Embryonic facial prominence (tissue), 1 donor: Measurements from ENCODE around the gene PTPRN2.

ENCODE experiments used
- DNase-seq: peaks from one replicate; pipeline ENCODE4 v3.0.0-alpha.2; 2016; ENCODE audit errors: extremely low spot score

PTPRN2 gene

DNA sequence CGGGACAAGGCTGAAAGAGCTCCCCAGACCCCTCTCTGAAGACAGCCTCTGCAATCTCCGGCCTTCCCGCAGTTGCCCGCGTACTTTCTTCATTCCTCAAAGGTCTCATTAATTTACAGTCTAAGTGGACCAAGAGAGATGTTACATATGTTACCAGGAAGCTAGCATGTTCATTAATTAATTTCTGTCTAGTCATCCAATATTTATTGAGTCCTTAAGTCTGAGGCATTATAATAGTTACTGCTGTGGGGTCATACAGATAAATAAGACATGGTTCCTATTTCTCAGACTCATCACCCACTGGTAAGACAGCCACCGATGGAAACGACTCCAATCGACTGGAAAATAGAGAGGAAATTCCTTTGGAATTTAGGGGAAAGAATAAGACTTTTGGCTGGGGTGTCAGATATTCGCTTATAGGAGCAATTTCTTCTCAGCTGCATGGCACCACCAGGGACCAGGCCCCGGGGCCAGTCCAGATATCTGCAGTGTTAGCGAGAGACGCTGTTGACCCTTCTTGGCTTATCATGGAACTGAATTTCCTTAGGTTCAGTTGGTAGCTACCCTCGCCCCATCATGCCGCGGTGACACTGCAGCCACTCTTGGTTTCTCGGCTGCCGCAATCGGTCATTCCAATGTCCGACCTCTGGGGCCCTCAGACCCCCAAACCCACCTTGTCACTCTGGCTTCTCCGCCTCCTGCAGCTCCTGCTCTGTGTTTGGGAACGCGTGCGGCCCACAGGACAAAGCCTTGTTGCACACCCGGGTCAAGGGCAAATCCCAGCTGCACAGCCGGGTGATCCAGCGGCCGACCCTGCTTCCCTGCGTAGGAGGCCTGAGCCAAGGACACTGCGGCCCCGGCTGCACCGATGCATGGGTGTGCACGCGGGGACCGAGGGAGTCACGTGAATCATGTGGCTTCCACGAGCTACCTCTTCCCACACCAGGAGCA is 867.6 kb downstream of the PTPRN2 start:
- DNase-seq, result no peak

DNA sequence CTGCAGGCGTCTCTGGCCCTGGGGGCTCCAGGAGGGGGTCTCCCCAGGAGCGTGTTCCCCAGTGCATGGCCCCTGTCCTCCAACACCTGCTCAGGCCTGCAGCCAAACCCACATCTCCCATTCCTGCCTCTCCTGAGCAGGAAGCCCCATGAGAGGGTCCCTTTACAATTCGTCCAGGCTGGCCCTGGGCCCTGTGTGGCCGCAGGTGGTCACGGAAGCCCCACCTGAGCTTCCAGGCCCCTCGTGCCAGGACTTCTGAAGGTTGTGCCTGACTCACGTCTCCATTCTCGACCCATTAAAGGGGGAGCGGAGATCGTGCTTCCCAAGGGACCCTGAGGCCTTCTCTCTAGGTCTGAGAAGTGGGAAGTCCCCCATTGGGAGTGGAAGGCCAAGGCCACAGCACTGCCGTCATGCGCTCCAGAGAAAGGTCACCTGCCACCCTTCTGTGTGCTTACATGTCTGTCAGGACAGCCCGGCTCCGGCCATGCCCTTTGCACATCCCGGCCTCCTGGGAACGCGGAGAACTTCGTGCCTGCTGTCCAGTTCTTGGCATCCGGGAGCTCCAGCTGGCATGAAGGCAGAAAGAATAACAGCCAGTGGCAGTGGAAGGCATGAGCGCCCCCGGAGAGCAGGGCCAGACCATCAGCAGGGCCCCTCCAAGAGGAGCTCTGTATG is 868.5 kb downstream of the PTPRN2 start:
- DNase-seq, result no peak

DNA sequence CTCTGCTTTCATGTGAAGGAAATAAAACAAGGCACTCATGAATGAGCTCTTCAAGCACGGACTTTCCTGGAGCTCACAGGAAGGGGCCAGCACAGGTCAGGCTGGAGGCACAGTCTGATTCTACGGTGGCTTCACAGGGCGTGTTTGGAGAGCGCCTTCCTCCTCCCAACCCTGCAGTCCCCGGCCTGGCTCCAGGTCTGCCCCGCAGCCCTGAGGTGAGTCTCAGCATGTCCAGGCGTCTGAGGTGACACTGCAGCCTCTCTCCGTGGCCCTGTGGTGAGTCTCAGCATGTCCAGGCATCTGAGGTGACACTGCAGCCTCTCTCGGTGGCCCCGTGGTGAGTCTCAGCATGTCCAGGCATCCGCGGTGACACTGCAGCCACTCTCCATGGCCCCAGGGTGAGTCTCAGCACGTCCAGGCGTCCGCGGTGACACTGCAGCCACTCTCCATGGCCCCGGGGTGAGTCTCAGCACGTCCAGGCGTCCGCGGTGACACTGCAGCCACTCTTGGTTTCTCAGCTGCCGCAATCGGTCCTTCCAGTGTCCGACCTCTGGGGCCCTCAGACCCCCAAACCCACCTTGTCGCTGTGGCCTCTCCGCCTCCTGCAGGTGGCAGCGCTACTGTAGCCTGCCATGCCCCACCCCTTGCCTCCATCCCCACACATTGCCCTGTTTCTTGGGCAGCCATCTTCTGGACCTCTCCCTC is 869.2 kb downstream of the PTPRN2 start:
- no peak for DNase-seq

DNA sequence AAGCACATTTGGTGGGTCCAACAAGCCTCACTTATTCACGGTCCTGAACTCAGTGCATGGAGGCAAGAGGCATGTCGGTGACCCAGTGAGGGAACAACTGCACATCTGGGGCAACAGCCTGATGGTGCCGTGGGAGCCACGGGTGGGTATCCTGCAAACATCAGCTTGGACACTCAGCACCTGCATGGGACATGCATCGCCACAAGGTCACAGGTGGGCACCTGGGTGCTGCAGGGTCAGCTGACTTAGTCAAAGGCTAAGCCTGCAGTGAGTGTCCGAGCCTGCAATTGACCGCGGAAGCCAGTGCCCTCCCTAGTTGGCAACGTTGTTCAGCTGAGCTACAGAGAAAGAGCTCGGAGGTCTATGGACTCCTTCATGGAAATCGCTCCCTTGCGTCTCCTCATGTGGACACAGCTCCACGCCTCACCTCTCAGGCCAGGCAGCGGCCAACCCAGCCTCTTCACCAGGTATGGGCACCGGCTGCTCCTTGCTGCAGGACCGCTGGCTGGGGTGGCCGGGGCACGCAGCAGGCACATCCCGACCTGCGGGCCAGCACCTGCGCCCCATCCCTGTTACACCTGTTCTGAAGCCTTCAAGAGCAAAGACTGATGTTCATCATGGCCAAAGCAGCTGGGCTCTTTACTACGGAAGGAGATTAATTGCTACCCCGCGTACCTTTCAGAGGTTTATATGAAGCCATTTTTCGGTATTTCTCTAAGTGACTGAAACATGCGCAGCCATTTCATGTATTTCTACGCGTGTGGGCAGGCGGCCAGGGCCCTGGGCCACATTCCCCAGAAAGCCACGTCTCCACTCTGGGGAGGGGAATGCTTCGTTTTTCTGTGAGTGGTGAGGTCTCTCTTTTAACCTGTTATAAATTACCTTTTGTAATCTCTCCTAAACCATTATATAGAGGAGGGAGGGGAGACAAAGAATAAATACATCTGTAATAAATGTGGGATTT is 870.1 kb downstream of the PTPRN2 start:
- no peak for DNase-seq

DNA sequence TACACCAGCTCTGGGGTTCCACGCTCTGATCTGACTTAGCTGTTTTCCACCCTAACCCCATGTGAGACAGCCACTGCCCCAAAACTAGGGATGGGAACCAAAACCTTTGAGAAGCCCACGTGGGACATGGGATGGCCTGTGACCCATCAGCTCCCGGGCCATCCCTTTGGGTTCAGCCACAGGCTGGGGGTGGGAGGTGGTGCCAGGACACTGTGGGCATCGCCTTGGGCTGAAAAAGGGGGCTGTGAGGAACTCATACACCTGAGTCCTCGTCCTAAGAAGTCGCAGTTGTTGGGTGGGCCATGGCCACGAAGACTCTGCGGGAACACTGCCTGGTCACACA is 871.7 kb downstream of the PTPRN2 start:
- no peak for DNase-seq

DNA sequence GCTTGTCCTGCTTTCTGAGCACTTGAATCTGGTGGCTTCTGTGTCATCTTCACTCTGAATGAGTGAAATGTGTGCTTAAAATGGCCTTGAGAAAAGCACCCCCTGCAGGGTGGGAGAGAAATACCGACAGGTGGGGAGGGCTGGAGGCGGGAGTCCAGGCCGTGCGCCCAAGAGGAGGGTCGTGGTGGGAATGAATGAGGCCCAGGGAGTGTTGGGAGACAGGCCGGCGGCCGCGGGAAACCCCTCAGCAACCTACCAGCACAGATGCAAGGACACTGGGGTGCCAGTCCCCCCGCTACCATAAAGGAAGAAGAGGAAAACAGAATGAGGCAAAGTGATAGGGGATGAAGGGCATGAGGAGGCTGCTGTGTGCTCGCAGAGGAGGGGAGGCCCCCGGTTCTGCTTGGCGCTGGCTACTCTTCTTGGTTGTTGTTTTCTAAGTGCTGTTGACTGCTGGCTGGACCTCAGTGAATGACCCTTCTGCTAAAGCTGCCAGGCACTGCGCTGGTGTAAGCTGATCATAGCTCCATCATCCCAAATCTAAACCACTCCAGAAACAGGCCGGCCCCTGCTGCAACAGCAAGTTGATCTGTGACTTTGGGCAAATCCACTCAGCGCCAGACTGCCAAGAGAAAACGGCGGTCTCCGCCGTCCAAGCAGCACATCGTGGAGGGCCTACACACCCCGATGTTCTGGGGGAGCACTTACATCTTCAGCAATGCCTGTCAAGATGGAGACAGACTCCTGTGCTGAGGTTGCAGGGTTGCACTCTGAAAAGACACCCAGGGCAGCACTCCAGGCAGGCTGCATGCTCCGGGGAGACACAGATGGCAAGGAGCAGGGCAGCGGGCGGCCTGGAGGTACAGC is 872.3 kb downstream of the PTPRN2 start:
- no peak for DNase-seq

DNA sequence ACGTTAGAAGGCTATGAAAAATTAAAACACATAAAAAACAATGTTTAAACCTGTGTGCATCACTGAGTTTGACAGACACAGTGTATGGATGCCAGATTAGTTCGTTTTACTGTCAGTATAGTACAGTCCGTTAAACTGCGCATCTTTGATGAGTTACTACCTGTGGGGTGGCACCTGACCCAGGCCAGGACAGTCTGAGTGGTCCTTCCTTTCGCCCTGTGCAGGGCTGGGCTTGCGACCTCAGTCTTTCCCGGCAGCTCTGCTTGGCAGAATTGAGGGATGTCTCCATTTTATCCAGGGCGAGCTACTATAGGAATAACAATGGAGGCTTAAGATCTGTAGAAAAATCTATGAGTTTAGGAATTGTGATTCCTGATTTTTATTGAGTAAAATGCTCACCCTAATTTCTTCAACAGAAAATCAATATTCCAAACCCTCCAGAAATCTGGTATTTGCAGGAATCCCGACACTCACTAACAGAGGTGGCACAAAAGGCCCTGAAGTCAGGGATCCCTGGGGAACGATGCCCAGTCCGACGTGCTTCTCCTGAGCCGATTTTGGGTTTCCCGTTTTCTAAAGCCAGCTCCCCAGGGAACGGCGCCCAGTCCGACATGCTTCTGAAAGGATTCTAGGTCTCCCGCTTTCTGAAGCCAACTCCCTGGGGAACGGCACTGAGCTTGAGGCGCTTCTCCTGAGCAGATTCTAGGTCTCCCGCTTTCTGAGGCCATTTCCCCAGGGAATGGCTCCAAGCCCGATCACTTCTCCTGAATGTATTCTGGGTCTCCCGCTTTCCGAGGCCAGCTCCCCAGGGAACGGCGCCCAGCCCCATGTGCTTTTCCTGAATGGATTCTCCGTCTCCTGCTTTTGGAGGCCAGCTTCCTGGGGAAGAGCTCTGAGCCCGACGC is 873.2 kb downstream of the PTPRN2 start:
- DNase-seq, result no peak

DNA sequence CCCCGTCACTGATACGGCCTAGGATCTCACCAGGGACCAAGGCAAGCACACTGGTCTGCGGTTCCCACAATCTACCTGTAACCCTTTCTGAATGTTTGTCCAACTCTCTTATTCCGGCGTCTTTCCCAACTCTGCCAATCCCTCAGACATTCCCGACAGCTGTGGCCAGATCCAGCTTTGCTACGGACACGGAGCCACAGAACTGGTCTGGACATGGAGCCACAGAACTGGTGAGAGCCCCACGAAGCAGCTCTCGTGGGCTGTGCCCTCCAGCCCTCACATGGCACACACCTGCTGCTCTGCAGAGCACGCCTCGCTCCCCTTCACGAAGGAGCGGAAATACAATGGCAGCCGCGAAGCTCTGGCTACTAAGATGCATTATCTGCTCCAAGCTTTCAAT is 874.0 kb downstream of the PTPRN2 start:
- DNase-seq, result no peak

DNA sequence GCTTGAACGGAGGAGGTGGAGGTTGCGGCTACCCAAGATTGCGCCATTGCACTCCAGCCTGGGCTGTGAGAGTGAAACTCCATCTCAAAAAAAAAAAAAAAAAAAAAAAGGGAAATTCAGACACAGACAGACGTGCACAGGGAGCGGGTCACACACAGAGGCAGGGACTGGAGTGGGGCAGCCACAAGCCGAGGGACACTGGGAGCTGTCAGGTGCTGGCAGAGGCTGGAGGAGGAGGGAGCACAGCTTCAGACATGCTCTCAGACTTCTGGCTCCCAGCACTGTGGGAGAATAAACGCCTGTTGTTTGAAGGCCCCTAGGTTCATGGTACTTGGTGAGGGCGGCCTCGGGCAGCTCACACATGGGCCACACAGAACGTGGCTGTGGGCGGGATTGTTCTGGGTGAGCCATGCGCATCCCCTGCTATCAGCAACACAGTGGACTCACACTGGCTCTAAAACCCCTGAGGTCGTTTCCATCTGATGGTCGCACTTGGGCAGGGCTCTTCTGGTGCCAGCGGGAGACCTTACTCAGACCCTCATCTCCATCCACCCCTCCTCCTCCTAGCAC is 874.9 kb downstream of the PTPRN2 start:
- DNase-seq, result no peak

DNA sequence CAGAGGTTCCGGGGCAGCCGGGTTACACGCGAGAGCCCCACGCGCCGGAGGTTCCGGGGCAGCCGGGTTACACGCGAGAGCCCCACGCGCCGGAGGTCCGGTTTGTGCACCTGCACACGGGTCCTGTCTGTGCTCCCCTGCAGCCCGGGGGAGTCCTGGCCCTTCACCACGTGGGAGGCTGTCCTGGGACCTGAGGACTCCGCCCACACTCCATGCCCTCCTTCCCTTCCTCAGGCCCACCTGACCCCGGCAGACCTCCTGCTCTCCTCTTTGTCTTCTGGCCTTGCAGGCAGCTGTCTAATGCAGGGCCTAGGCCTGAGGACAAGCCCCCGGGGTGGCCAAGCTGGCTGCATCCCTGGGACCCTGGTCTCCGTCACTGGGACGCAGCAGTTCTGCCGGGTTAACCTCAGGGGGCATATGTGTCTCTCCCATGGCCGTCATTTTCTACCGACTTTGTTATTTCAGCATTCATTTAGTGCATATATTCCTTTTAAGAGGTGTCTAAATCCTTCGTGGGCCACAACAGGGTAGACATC is 876.2 kb downstream of the PTPRN2 start:
- no peak for DNase-seq

DNA sequence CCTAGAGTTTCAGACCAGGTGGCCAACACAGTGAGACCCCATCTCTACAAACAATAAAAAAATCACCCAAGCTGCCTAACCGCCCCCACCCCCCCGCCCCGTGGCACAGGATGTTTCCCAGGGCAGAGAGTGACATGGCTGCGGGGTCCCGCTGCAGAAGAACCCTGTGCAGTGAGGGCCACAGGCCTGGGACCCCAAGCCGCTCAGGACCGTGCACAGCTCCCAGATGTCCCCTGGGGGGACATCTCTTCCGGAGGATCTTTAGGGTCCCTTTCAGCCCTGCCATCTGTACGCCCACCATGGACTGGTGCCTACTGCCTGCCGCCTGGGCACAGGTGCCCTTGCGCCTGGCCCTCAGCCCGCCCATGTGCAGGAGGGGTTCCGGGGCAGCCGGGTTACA is 877.2 kb downstream of the PTPRN2 start:
- DNase-seq, result no peak

DNA sequence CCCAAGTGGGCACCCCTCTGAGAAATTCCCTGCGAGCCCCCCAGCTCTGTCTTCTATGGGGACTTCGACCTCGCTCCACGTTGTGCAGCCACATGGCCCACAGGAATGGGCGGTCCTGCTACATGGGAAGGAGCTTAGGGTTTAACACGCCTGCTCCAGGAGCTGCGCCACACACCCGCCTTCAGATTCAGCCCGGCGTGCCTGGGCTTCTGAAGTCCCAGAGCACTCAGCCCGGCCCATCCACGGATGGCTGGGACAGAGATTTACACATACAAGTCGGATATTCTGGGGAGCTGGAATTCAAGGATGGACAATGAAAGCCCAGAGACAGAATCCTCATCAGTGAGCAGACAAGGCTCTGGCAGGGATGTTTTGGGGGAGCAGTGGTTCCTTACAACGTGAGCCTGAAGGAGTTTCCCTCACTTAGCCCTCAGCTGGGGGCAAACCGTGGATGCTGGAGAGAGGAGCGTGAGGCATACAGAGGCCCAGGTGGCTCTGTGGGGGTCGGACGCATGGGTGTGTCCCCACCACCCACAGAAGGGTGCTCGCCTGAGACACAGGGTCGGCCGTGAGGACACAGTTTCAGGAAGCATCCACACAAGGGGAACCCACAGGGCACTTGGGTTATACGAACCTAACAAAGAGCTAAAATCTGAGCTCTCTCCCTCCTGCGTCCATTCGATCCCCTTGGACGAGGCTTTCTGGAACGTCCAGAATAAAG is 877.9 kb downstream of the PTPRN2 start:
- no peak for DNase-seq

DNA sequence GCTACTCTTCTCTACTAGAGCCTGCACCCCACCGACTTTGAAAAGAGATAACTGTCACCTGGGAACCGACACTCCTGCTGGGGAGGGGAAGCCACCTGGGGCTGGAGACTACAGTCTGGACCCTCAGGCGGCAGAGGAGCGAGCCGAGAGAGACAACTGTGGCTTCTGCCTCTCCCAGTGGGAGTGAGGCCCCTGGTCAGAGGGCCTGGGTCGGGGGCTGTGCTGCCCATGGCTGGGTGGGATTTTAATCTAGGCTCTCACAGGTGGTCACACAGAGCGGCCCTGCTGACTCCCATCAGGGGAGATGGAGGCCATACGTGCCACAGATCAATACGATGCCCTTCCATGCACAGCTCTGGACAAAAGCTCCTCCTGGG is 878.7 kb downstream of the PTPRN2 start:
- DNase-seq, result no peak

DNA sequence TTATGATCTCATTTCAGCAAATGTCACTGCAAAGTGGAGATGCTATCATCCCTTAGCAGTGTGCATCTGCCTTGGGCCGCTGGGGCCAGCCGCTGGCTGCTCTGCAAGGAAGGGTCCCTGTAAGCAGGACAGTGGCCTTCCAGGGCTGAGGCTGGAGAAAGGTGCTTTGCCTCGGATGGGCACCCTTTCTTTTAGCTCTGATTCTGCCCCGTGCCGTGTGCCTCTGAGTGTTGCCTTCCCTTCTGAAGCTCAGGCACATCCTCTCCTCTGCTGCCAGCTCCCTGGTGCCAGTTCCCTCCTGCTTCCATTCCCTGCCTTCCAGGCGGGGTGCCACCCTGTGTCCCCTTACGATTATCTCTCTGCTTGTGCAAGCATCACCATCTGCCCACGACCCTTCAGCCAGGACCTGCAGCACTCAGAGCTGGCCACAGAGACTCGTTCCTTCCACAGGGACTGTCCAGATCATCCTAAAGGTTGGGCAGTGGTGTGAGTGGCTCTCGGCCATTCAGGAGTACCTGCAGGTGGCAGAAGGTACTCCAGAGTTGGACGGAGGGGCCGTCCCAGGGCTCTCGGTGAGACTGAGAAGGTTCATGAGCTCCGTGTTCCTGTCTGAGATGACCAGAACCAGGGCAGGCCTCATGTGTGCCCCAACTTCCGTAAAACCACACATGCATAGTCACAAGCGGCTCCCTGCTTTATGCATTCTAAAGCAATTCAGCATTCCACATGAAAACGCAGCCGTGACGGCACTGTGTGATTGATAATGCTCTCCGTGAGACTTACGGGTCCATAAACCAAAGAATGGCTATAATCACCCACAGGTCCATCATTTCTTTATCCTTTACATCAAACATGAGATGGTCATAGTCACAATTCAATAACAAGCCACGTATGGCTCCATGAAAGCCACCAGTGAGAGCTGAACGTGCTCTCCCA is 879.4 kb downstream of the PTPRN2 start:
- DNase-seq, result no peak

DNA sequence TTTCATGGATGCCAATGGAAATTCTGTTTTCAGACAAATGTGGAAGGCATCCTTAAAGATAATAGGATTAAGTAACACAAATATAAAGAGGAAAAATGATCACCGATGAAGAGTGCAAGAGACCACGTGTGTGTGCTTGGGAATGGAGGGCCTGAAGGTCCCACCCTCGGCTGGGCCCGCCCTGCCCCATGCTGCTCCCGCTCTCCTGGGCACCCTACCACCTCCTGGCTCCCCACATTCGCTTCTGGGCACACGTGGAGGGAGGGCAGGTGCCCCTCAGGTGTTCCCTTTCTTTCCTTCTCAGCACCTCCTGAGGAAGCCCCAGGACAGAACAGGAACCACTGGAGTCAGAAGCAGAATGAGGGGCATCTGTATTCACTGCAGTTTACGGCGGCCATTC is 883.3 kb downstream of the PTPRN2 start:
- DNase-seq, result no peak

DNA sequence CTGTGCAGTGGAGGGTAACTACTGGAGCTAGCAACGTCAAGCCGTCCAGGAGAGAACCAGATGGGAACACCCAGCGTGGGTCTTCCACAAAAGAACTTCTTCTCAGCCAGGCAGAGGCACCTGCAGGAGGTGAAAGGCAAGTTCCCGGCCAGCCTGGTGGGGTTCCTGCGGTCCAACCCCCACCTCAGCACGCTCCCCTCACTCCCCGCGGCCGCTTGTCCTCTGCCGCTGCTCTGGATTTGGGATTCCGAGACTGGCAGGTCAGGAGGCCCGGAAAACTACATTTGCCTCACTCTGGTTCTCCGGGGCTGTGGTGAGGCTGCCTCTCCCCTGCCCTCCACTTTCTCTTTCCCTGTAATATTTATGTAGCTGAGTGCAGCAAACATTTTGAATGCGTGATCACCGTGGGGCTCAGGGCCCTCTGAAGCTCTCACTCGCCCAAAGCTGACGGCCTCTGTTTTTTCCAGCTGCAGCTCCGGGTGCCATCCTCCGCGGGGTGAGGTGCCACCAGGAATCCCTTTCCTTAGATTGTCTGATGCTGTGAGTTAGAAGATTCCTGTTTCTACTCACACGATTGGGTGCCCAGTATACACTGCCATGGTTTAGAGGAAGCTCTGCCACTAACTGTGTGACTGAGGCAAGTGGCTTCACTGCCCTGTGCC is 884.0 kb downstream of the PTPRN2 start:
- no peak for DNase-seq

DNA sequence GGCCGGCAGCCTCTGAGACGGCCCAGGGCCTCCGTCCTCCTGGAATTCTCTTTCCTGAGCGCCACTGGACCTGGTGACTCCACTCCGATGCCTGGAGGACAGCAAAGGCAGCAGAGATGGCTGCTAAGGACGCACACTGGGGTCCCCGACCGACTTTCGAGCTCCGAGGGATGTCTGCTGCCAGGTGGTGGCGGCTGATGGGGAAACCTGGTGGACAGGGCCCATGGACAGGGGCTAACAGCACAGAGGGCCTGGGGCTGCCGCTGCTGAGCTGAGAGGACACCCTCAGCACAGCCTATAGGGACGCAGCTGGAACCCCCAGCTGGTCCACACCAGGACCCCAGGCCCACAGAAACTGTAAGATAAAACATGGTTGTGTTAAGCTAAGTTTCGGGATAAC is 884.5 kb downstream of the PTPRN2 start:
- no peak for DNase-seq
